ENCODE measurements around the gene PDZD7.

GRCh38 chr10:101070098-101070497 is 39.2 kb upstream of the PDZD7 start:
- TF ChIP-seq ZBTB33 (IDR thresholded peaks at IDR 0.05; ENCODE audit: borderline replicate concordance, low read depth) (no peak), CTCF (IDR thresholded peaks at IDR 0.05) (no peak)
